ENCODE measurements around the gene KIAA1614.

GRCh38 chr1:180921891-180922630 is 9.4 kb downstream of the KIAA1614 start:
- TF ChIP-seq CTCF (IDR thresholded peaks at IDR 0.05): no peak
- no peak for TF ChIP-seq POLR2A (IDR thresholded peaks at IDR 0.05)
- no peak for TF ChIP-seq POLR2AphosphoS5 (IDR thresholded peaks at IDR 0.05)
- TF ChIP-seq EP300 (IDR thresholded peaks at IDR 0.05): no peak
